T-helper 1 cell treated with Interleukin-12 subunit alpha and Interleukin-12 subunit beta and Interleukin-4 antibody, amounts not matched to agents 30 ng/mL and 1 ng/mL, for 36 hours (primary cell): Measurements from ENCODE around the gene ASTN1. TPM values are rescaled to one million over a fixed set of nuclear protein-coding genes. Genes with fewer than 3 reads are reported as not detected.

ENCODE experiments used
- intact Hi-C: fragments of 100-400 bp; cut with micrococcal nuclease; formaldehyde crosslinking; loops from one replicate; pipeline ENCODE4 v1.15.1; 2024
- total RNA-seq: library from RNA; stranded (reverse); gene quantifications from 2 replicates; pipeline ENCODE4 v1.2.3, GENCODE V29; 2022

ASTN1 gene
- total RNA-seq, 1 donor from 2014 or later: not detected

DNA sequence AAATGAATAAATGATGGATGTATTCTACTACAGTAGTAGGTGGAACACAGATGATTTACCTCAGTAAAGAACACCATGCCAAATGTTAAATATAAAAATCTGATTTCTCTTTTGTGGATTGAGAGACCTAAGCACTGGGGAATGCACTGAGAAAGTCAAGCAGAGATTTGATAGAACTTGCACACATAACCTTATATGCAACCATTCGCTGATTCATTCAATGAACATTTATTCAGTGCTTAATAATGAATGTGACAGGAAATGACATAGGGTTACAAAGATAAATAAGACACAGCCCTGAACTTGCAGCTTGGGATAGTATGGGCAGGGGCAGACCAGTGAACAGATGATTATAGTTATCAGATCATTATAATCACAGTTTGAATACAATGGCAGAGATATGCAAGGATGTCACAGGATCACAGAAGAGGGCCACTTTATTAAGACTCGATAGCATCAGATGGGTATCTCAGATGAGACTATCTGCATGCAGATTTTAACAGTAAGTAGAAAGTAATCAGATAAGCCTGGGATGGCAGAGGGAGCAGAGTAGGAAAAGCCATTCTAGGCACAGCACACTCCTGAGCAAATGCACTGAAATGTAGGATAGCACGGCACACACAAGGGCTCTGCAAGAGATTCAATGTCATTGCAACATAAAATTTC, 169.4 kb downstream of the ASTN1 start:
- intact Hi-C loops: no loop called here

DNA sequence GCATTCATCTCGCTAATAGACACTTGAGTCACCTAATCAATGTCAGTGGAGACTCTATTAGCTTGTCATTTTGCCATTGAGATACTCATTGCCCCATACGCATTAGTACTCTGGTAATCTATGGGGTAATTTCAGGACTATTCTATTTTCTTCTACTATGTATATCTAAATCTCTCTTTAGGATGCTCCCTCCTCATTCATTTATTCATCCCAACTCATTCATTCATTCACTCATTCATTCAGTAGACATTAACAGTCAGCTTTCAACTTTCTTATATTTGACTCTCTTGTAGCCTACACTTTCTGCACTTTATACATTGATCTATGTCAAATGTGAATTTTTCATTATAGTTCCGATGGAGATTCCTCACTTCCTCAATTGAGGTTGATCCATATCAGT, 170.9 kb downstream of the ASTN1 start:
- intact Hi-C loops: no loop called here

DNA sequence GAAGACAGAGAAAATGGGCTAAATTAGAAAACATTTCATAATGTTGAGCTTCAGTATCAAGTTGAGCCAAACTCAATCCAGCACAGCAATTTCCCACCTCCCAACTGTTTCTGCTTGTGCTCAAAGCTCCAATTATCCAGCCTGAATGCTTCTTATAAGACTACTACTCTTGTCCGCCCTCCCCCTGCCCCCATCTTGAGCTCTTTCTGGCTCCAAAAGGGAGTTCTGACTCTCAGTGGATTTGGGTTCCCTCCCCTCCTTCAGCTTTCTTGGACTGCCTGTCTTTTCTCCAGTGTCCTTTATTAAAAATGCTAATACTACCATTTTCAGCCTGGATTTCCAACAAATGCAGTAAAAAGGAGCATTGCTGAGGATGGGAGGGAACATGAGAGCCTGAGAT, 174.8 kb downstream of the ASTN1 start:
- intact Hi-C loops: no loop called here

DNA sequence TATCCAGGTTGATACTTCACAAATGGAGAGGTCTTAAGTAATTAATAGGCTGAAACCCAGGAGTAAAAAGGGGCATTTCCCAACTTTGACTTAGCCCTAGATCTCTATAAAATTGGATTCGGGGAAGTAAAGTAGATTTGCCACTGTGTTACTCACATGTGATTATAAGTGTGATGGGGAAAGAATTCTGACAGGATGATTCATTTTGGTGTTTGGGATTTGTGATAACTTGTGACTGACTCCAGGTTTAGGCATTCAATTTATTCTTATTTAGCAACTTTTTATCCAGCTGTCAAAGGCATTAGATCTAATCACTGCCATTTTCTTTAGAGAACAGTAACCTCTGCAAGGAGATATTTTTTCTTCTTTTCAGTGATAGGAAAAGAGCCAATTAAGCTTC, 175.5 kb downstream of the ASTN1 start:
- intact Hi-C loops: no loop called here

DNA sequence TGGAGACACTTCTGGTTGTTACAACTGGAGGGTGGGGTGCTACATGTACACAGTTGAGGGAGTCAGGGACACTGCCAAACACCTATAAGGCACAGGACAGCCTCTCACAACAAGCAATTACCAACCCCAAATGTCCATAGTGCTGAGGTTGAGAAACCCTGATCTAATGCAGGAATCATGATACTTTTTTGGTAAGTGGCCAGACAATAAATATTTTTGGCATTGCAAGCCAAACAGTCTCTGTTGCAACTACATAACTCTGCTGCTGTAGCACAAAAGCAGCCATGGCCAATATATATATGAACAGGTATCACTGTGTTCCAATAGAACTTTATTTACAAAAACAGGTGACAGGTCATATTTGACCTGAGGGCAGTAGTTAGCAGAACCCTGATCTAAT, 177.5 kb downstream of the ASTN1 start:
- intact Hi-C loops: no loop called here

DNA sequence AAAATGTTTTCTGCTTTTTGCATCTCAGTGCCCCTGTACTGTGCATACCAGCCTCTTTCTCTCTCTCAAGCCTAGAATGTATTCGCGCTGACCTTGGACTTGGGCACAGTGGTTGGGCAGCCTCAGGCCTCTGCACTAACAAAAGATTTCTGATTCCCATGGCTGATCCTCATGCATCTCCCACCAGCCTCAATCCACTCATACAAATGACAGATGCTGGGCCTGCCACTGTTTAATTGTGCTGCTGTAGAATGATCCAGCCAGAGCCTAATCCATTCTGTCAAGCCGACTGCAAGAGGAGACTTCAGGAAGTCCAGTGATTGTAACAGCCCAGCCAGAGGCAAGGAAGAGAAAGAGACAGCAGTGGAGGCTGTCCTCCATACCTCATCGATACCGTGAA, 180.8 kb downstream of the ASTN1 start:
- intact Hi-C loops: no loop called here

DNA sequence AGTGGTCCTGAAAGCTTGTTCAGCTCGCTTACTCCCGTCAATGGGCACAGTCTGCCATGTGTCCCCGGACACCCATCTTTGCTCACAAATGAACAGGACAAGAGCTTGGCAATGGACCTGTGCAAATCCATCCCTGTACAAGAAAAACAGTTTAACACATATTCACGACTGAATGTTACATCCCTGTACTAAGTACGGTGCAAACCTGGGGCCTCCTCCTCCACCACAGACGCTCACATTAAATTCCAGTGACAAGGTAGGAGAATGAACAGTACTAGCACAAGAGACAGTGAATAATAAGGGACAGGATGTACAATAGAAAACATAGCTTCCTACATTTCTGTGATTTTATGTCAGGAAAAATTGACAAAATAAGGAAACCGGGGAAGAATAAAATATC, 187.7 kb downstream of the ASTN1 start:
- intact Hi-C loops: no loop called here

DNA sequence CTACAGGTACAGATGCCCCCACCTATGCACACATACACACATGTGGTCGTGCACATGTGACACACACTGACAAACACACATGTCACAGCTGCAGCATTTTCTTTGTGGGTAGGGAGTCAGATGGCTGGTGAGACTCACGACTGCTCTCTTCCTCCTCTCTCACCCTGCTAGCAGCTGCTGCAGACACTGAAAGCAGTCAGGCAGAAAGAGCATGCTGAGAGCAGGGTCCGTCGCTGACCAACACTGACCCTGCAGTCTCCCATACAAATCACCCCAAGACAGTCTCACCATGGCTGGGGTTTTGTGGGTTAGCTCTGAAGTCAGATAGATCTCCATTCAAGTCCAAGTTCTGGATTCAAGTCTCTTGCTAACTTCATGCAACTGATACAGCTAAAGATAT, 188.3 kb downstream of the ASTN1 start:
- intact Hi-C loops: no loop called here

DNA sequence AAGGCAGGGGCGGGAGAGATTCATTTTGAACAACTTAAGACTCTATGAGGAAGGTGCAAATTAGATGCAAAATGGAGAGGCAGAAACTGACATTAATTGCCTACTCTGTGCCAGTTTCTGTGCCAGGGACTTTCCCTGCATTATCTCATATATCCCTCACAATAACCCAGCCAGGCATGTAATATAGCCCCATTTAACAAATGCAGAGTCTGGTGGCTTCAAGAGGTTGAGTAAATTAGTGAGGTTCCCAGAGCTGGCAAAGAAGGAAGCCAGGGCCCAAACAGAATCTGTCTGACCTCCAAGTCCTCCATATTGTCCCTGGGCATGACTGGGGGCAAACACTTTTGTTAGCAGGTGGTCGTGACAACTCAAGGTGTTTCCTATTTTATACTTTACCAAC, 199.8 kb downstream of the ASTN1 start:
- intact Hi-C loops: no loop called here

DNA sequence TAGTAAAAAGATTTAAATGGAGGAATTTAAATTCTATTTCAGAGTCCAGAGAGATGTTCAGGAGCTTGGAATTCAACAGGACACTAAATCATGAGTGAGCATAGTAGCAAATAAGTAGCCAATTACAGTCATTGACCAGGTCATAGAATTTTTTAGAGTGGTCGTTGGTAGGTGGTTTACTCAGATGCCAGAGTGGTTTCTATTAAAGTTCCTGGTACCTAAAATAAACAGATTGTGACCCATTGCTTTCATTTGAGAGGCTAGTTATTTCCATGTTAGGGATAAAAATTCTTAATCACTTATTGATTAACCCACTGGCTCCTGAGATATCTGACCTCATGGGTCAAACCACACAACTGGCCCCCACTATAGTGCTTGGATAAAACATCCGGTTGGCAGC, 201.3 kb downstream of the ASTN1 start:
- intact Hi-C loops: no loop called here

DNA sequence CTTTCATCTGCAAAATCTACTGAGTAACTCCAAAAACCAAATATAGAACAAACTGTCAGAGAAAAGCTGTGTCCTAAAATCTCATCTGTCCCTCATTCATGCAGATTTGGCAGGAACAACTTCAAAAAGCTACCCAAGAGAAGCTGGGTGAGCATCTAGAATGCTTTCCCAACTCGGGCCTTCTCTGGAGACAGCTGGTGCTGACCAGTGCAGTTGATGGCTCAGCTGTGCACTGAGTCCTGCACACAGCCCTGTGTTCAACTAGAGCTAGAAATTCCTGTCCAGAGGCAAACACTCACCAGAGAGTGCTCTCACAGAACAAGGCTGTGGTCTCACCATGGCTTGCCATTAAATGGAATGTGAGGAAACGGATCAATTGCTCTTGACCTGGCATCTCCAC, 202.8 kb downstream of the ASTN1 start:
- intact Hi-C loops: no loop called here

DNA sequence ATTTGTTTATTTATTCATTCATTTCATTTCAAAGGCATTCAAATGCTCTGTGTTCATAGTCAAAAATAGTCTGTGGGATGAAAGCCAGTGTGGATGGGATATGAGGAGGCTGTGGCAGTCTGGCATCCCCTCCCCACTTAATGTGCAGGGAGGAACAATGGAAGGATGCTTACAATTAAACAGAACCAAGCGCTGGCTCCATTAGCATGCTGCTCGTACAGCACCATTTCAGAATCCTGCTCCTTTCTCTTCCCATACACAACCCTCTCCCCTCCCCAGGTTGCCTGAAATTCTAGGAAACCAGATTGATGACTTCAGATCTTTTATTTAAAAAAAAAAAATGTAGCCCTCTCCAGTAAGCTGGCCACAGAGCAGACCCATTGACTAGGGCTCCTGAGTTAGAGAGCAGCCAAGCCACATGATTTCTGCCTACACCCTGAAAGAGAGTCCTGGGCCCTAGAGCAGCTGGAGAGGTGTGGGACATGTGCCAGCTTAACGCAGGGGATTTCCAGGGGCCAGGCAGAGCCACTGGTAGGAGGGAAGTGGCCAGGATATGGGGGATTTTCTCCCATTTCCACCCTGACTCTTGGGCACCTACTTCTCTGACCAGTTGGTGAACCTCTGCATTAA, 205.2 kb downstream of the ASTN1 start:
- intact Hi-C loops: no loop called here

DNA sequence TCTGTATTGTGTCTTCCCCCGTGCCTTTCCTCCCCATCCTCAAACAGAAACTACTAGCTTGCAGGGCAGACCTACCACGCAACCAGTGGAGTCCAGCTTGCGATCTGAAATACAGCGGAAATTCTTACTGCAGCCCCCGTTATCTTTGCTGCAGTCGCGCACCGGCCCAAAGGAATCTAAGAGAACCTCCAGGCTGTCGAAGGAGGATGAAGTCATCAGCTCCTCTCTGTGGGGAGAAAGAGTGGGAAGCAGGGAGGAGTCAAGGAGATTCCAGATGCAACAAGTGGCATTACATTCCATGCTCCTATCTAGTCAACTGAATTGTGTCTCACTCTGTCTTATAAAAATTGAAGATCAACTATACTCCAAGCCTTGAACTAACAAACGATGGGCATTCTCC, 206.9 kb downstream of the ASTN1 start:
- intact Hi-C loops: no loop called here

DNA sequence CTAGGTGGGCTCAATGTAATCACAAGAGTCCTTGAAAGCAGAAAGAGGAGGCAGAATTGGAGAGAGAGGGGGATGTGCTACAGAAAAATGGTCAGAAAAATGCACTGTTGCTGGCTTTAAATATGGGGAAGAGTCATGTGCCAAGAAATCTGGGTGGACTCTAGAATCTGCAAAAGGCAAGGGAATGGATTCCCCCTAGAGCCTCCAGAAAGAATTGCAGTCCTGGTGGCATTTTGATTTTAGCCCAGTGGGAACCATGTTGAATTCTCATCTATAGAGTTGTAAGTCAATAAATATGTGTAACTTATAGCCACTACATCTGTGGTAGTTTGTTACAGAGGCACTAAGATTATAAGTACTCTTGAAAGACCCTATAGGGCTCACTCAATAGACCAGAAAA, 210.3 kb downstream of the ASTN1 start:
- intact Hi-C loops: no loop called here

DNA sequence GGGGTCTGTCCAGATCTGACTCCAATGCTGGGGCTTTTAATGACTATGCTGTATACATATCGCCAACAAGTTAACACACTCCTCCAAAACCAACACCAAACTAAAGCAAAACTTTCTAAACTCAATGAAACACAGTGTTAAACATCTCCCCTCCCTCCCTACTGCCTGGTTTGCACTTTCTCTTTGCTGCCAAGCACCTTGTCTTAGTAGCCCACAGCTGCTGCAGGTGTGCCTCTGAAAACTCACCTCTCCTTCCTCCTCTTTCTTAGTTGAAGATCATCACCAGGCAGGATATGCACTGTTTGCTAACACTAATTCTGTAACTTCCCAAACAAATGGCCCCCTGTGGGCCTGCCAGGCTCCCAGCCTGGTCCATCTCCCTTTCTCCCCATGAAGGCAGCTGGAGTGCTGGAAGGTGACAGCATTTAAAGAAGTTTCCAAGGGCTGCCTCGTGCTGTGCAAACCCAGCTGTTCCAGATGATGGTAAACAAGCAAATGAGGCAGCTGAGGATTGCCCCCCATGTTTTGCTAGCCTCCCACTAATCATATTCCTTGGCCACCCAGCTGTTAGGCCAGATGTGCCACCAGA, 213.7 kb downstream of the ASTN1 start:
- intact Hi-C loops: no loop called here

DNA sequence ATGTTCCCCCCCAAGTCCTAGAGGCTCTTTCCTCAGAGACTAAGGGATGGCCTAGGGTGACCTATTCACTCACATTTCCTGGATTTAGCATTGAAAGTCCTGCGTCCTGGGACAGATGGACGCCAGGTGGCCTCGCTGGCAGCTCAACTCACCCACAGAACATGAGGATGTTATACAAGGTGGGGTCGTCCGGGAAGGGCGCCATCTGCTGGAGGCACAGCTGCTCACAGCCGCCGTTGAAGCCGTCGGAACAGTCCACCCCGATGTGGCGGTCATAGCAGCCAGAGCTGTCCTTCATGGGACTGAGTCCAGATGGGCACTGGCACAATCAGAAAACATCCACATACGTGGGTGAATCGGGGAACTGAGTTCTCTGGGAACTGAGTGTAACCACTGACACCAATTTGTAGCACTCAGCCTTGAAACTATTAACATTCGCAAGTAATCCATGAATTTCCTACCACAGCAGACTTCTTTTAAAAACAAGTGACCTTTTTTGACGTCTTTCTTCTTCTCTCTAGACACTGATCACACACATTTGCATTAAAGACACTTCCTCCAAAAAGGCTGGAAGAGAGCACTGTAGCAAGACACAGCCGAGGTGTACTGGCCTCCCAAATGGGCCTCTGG, 215.4 kb downstream of the ASTN1 start:
- intact Hi-C loops: no loop called here

DNA sequence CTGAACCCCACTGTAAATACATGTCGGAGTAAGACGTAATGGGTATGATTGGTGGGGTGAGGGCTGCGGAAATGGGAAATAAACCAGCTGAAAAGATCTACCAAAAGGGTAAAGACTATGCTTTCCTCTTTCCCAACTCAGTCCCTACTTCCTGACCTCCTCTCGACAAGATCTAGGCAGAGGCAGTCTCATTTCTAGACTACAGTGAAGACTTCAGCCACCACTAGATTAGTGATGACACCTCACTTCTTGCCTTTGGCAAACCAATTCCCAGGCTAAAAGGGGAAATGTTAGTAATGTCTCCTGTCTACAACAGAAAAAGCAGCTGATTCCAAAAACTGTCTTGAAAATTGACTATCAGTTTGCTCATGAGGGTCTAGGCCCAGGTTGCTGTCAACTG, 219.9 kb downstream of the ASTN1 start:
- intact Hi-C loops: no loop called here

DNA sequence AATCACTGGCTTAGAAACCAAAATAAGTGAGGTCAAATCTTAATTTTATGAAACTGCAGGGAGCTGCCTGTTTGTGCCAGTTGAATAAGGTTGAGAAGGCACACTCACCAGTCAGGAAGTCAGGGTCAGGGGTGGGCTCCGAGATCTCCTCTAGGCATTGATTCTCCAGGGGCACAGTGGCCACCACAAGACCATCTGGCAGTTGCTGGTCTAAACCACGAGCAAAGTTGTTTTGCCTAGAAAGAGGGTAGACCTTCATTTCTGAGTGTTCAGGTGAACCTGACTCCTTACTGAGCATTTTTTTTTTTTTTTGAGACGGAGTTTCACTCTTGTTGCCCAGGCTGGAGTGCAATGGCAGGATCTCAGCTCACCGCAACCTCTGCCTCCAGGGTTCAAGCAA, 220.7 kb downstream of the ASTN1 start:
- intact Hi-C loops: no loop called here

DNA sequence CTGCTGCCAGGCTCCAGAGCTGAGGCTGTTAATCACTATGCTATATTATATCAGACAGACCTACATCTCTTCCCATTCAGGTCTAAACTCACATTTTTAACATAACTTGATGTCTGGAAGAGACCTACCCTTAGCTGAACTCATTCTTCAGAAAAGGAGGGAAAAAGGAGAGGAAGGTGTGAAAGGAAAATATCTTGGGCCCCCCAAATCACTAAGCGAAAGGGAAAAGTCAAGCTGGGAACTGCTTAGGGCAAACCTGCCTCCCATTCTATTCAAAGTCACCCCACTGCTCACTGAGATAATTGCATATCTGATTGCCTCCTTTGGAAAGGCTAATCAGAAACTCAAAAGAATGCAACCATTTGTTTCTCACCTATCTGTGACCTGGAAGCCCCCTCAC, 222.2 kb downstream of the ASTN1 start:
- intact Hi-C loops: no loop called here

DNA sequence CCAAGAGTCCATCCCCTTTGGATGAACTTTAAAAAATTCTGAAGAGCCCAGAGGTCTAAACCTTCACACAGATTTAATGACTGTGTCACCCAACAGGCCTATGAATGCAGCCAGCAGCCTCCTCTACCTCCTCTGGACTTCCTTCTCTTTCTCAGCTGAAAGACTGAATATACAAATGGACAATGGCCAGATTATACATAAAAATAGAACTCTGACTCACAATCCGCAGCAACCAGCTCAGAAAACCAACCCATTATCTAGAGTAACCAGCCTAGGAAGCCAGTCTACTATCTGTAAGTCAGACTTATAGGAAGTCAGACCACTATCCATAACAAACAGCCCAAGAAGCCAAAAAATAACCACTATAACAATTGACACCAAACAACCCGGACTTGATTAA, 224.5 kb downstream of the ASTN1 start:
- intact Hi-C loops: no loop called here

DNA sequence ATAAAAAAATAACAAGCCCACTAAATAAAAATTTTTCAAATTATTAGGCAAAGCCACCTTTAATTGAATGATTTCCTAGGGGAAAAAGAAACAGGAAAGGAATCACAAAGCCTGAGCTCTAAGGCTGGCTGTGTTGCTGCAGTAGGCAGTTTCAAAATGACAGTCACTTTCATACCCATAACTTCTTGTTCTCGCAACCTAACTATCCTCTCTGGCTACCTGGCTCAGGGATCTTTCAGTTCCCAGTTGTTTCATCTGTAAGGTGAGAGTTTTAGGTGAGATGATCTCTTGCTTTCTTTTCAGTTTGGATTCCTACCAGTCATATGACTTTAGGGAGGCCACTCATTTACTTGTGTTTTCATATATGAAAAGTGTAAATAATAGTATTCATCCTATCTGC, 226.1 kb downstream of the ASTN1 start:
- intact Hi-C loops: no loop called here

DNA sequence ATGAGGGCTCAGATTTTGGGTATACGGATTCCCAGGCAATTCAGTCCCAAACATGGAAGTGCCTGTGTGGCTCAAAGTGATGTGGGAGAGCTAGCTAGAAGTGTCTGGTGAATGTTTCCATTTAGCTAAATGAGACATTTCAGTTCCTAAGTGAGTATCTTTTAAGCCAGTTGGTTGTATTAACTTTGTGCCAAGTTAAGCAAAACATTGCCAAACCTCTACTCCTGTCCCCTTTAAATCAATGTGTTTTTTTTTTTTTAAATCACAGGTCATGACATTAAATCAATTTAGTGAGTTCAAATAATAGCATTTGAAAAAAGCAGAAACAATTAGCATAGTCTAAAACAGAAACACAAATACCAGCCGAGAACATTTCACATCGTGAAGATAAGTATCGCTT, 230.1 kb downstream of the ASTN1 start:
- intact Hi-C loops: no loop called here
